Measurements from ENCODE around the gene CDH12.
"Not testable (repeated sequence)": the region's sequence is repeated elsewhere in the genome, so short reads cannot be mapped to it uniquely, and the experiment has no call there.

CDH12 gene

GRCh38 chr5:22858911-22859310 lies 5.8 kb upstream of the CDH12 start:
- not testable (repeated sequence) for H3K14ac ChIP-seq (ENCODE audit: low read length); H3K9me3 ChIP-seq (ENCODE audit: insufficient read depth, low read depth, low read length); H3K36me3 ChIP-seq (ENCODE audit: control insufficient read depth in 1 of 2, insufficient read depth in 2 of 2, low read length in 2 of 2); H4K12ac ChIP-seq (ENCODE audit: low read depth, low read length); H3K79me1 ChIP-seq (ENCODE audit: low read length); H3K23ac ChIP-seq (ENCODE audit: low read length); H2BK12ac ChIP-seq (ENCODE audit: low read length); H2BK5ac ChIP-seq (ENCODE audit: low read depth, low read length, poor library complexity); H3K4me3 ChIP-seq (ENCODE audit: low read depth, low read length); H3K4me1 ChIP-seq (ENCODE audit: control insufficient read depth in 1 of 2, insufficient read depth in 2 of 2, low read length in 2 of 2); H3K27me3 ChIP-seq (ENCODE audit: insufficient read depth, low read length); H3K27ac ChIP-seq (ENCODE audit: low read depth, low read length); H3K79me2 ChIP-seq (ENCODE audit: control insufficient read depth, insufficient read depth, low read length, poor library complexity); H3K18ac ChIP-seq (ENCODE audit: low read length); H2AK5ac ChIP-seq (ENCODE audit: low read length); H3K4ac ChIP-seq (ENCODE audit: low read depth, low read length); H3K4me2 ChIP-seq (ENCODE audit: low read length); H2BK120ac ChIP-seq (ENCODE audit: insufficient read depth, low read length, poor library complexity); H3K9ac ChIP-seq (ENCODE audit: low read length); H4K91ac ChIP-seq (ENCODE audit: low read depth, low read length); H4K8ac ChIP-seq (ENCODE audit: low read depth, low read length); H2AFZ ChIP-seq (ENCODE audit: insufficient read depth, low read length, poor library complexity); DNase-seq
- no CpG with 5 or more reads among the region's 5 CpGs for WGBS (ENCODE audit: extremely low coverage, insufficient coverage, insufficient read length)

GRCh38 chr5:22855824-22856223 lies 2.7 kb upstream of the CDH12 start:
- H3K79me2 ChIP-seq (ENCODE audit: control insufficient read depth, insufficient read depth, low read length, poor library complexity) = no peaks in the 10 kb centered on the region
- no CpG with 5 or more reads among the region's 4 CpGs for WGBS (ENCODE audit: extremely low coverage, insufficient coverage, insufficient read length)
- no peak overlapping the region for H3K27ac ChIP-seq (ENCODE audit: low read depth, low read length)

GRCh38 chr5:22850981-22851380 lies 2.2 kb downstream of the CDH12 start:
- Histone ChIP-seq H3K9ac (ENCODE audit: low read length) (no peak overlapping the region), H2BK120ac (ENCODE audit: insufficient read depth, low read length, poor library complexity) (no peak overlapping the region), H3K27ac (ENCODE audit: low read depth, low read length) (no peak overlapping the region), H4K12ac (ENCODE audit: low read depth, low read length) (no peak overlapping the region), H4K8ac (ENCODE audit: low read depth, low read length) (no peak overlapping the region), H3K9me3 (ENCODE audit: insufficient read depth, low read depth, low read length) (no peaks in the 10 kb centered on the region), H3K18ac (ENCODE audit: low read length) (no peak overlapping the region), H3K23ac (ENCODE audit: low read length) (no peak overlapping the region), H3K4me1 (ENCODE audit: control insufficient read depth in 1 of 2, insufficient read depth in 2 of 2, low read length in 2 of 2) (peaks cover 2 to 4% of the 10 kb centered on the region in 2 experiments), H2BK12ac (ENCODE audit: low read length) (no peak overlapping the region), H3K4me3 (ENCODE audit: low read depth, low read length) (no peak overlapping the region), H2AK5ac (ENCODE audit: low read length) (no peak overlapping the region), H3K79me1 (ENCODE audit: low read length) (no peaks in the 10 kb centered on the region), H2BK5ac (ENCODE audit: low read depth, low read length, poor library complexity) (no peak overlapping the region), H2AFZ (ENCODE audit: insufficient read depth, low read length, poor library complexity) (no peak overlapping the region), H3K27me3 (ENCODE audit: insufficient read depth, low read length) (no peaks in the 10 kb centered on the region), H3K36me3 (ENCODE audit: control insufficient read depth in 1 of 2, insufficient read depth in 2 of 2, low read length in 2 of 2) (no peaks in the 10 kb centered on the region), H4K91ac (ENCODE audit: low read depth, low read length) (no peak overlapping the region), H3K4ac (ENCODE audit: low read depth, low read length) (no peak overlapping the region), H3K79me2 (ENCODE audit: control insufficient read depth, insufficient read depth, low read length, poor library complexity) (no peaks in the 10 kb centered on the region), H3K14ac (ENCODE audit: low read length) (no peak overlapping the region), H3K4me2 (ENCODE audit: low read length) (no peak overlapping the region)
- no peak for DNase-seq
- no CpG with 5 or more reads among the region's 3 CpGs for WGBS (ENCODE audit: extremely low coverage, insufficient coverage, insufficient read length)

More at GRCh38 chr5:22855824-22856223, 2.7 kb upstream of the CDH12 start:
- no peak overlapping the region for H3K14ac ChIP-seq (ENCODE audit: low read length)
- H2AK5ac ChIP-seq (ENCODE audit: low read length) = no peak overlapping the region
- no peak overlapping the region for H3K18ac ChIP-seq (ENCODE audit: low read length)
- H3K27me3 ChIP-seq (ENCODE audit: insufficient read depth, low read length) = no peaks in the 10 kb centered on the region
- DNase-seq = no peak
- no peak overlapping the region for H3K9ac ChIP-seq (ENCODE audit: low read length)
- peaks cover 2 to 4% of the 10 kb centered on the region in 2 experiments for H3K4me1 ChIP-seq (ENCODE audit: control insufficient read depth in 1 of 2, insufficient read depth in 2 of 2, low read length in 2 of 2)
- no peak overlapping the region for H2AFZ ChIP-seq (ENCODE audit: insufficient read depth, low read length, poor library complexity)
- H3K4me3 ChIP-seq (ENCODE audit: low read depth, low read length) = no peak overlapping the region
- no peak overlapping the region for H4K12ac ChIP-seq (ENCODE audit: low read depth, low read length)
- H3K23ac ChIP-seq (ENCODE audit: low read length) = no peak overlapping the region
- no peak overlapping the region for H3K4ac ChIP-seq (ENCODE audit: low read depth, low read length)
- H2BK12ac ChIP-seq (ENCODE audit: low read length) = no peak overlapping the region
- H3K79me1 ChIP-seq (ENCODE audit: low read length) = no peaks in the 10 kb centered on the region
- no peak overlapping the region for H3K4me2 ChIP-seq (ENCODE audit: low read length)
- H2BK120ac ChIP-seq (ENCODE audit: insufficient read depth, low read length, poor library complexity) = no peak overlapping the region
- no peaks in the 10 kb centered on the region for H3K36me3 ChIP-seq (ENCODE audit: control insufficient read depth in 1 of 2, insufficient read depth in 2 of 2, low read length in 2 of 2)
- no peak overlapping the region for H4K91ac ChIP-seq (ENCODE audit: low read depth, low read length)
- H4K8ac ChIP-seq (ENCODE audit: low read depth, low read length) = no peak overlapping the region
- H3K9me3 ChIP-seq (ENCODE audit: insufficient read depth, low read depth, low read length) = no peaks in the 10 kb centered on the region
- H2BK5ac ChIP-seq (ENCODE audit: low read depth, low read length, poor library complexity) = no peak overlapping the region

GRCh38 chr5:22846693-22847092 lies 6.5 kb downstream of the CDH12 start:
- H3K36me3 ChIP-seq (ENCODE audit: control insufficient read depth in 1 of 2, insufficient read depth in 2 of 2, low read length in 2 of 2) = no peaks in the 10 kb centered on the region
- H4K91ac ChIP-seq (ENCODE audit: low read depth, low read length) = no peak overlapping the region
- H3K4me1 ChIP-seq (ENCODE audit: control insufficient read depth in 1 of 2, insufficient read depth in 2 of 2, low read length in 2 of 2) = no peaks in the 10 kb centered on the region
- no peak for DNase-seq
- H3K27ac ChIP-seq (ENCODE audit: low read depth, low read length) = no peak overlapping the region
- H3K18ac ChIP-seq (ENCODE audit: low read length) = no peak overlapping the region
- H3K4ac ChIP-seq (ENCODE audit: low read depth, low read length) = no peak overlapping the region
- H2AFZ ChIP-seq (ENCODE audit: insufficient read depth, low read length, poor library complexity) = no peak overlapping the region
- no peak overlapping the region for H4K12ac ChIP-seq (ENCODE audit: low read depth, low read length)
- H2BK5ac ChIP-seq (ENCODE audit: low read depth, low read length, poor library complexity) = no peak overlapping the region
- no peak overlapping the region for H3K23ac ChIP-seq (ENCODE audit: low read length)
- no peaks in the 10 kb centered on the region for H3K9me3 ChIP-seq (ENCODE audit: insufficient read depth, low read depth, low read length)
- H2BK12ac ChIP-seq (ENCODE audit: low read length) = no peak overlapping the region
- no peak overlapping the region for H3K14ac ChIP-seq (ENCODE audit: low read length)
- 100% methylated on average over 1 of the region's 2 CpGs for WGBS (ENCODE audit: extremely low coverage, insufficient coverage, insufficient read length)
- no peak overlapping the region for H3K4me2 ChIP-seq (ENCODE audit: low read length)
- no peak overlapping the region for H2BK120ac ChIP-seq (ENCODE audit: insufficient read depth, low read length, poor library complexity)
- H2AK5ac ChIP-seq (ENCODE audit: low read length) = no peak overlapping the region
- no peaks in the 10 kb centered on the region for H3K79me2 ChIP-seq (ENCODE audit: control insufficient read depth, insufficient read depth, low read length, poor library complexity)
- no peak overlapping the region for H3K4me3 ChIP-seq (ENCODE audit: low read depth, low read length)
- H3K9ac ChIP-seq (ENCODE audit: low read length) = no peak overlapping the region
- H3K27me3 ChIP-seq (ENCODE audit: insufficient read depth, low read length) = no peaks in the 10 kb centered on the region
- H3K79me1 ChIP-seq (ENCODE audit: low read length) = no peaks in the 10 kb centered on the region
- H4K8ac ChIP-seq (ENCODE audit: low read depth, low read length) = no peak overlapping the region

All from trophoblast cell (in vitro differentiated cells and primary cell).